ENCODE measurements around the gene EDEM3. TPM values are rescaled to one million over a fixed set of nuclear protein-coding genes. Genes with fewer than 3 reads are reported as not detected.

Gene EDEM3
- total RNA-seq, 2 donors from 2014 or later, result 55.7 to 75.4 TPM

GRCh38 chr1:184673305-184673704, 81.4 kb downstream of the EDEM3 start:
- H3K9me3 ChIP-seq, result no peaks in the 10 kb centered on the region
- intact Hi-C loops (cut with DNase I), result no loop called here
- H3K4me1 ChIP-seq, result no peaks in the 10 kb centered on the region
- no peak overlapping the region for H3K9ac ChIP-seq (ENCODE audit: low read depth in 2 of 2, low read length in 2 of 2)
- H3K27ac ChIP-seq, result no peak overlapping the region
- TF ChIP-seq, protein P1, sequence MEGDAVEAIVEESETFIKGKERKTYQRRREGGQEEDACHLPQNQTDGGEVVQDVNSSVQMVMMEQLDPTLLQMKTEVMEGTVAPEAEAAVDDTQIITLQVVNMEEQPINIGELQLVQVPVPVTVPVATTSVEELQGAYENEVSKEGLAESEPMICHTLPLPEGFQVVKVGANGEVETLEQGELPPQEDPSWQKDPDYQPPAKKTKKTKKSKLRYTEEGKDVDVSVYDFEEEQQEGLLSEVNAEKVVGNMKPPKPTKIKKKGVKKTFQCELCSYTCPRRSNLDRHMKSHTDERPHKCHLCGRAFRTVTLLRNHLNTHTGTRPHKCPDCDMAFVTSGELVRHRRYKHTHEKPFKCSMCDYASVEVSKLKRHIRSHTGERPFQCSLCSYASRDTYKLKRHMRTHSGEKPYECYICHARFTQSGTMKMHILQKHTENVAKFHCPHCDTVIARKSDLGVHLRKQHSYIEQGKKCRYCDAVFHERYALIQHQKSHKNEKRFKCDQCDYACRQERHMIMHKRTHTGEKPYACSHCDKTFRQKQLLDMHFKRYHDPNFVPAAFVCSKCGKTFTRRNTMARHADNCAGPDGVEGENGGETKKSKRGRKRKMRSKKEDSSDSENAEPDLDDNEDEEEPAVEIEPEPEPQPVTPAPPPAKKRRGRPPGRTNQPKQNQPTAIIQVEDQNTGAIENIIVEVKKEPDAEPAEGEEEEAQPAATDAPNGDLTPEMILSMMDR (IDR thresholded peaks at IDR 0.05), result no peak
- no peaks in the 10 kb centered on the region for H3K36me3 ChIP-seq
- no peak for DNase-seq
- H3K4me3 ChIP-seq, result no peak overlapping the region
- H3K27me3 ChIP-seq, result no peaks in the 10 kb centered on the region

GRCh38 chr1:184672013-184672726, 82.5 kb downstream of the EDEM3 start:
- H3K9ac ChIP-seq (ENCODE audit: low read depth in 2 of 2, low read length in 2 of 2), result no peak overlapping the region
- H3K27ac ChIP-seq, result no peak overlapping the region
- H3K27me3 ChIP-seq, result no peaks in the 10 kb centered on the region
- intact Hi-C loops (cut with DNase I), result no loop called here
- H3K36me3 ChIP-seq, result no peaks in the 10 kb centered on the region
- DNase-seq, result no peak
- TF ChIP-seq, protein P1 (IDR thresholded peaks at IDR 0.05), result no peak
- no peaks in the 10 kb centered on the region for H3K4me1 ChIP-seq
- H3K4me3 ChIP-seq, result no peak overlapping the region
- no peaks in the 10 kb centered on the region for H3K9me3 ChIP-seq

DNA sequence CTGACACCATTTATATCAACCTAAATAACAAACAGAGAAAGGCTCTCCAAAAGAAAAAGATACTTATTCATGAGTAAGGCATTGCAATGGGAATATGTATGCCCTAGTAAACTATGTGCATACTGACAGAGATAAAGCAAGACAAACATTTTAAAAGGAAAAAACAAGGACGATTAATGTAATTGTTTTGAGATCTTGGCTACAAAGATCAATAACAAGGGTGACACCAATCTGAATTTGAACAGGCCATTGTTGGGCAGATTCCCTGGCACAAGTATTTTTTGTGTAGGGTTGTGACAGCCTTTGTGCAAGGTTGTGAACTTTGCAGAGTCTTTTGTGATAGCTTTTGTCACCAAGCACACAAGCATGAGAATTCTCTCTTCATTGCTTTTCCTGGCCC, 85.3 kb downstream of the EDEM3 start:
- intact Hi-C loops (cut with DNase I), result loop anchor here (10.0 kb wide), 3 partner anchors 285 to 595 kb away; partner anchors contain the start of gene C1orf21
- Histone ChIP-seq H3K9me3 (no peaks in the 10 kb centered on the region), H3K27ac (no peak overlapping the region), H3K27me3 (no peaks in the 10 kb centered on the region), H3K4me1 (no peaks in the 10 kb centered on the region), H3K36me3 (no peaks in the 10 kb centered on the region), H3K4me3 (no peak overlapping the region), H3K9ac (ENCODE audit: low read depth in 2 of 2, low read length in 2 of 2) (no peak overlapping the region)
- TF ChIP-seq, protein P1 (IDR thresholded peaks at IDR 0.05), result no peak
- DNase-seq, result no peak

- intact Hi-C loops (cut with DNase I), result loop anchor here (10.0 kb wide), 3 partner anchors 281 to 591 kb away; partner anchors contain the start of gene C1orf21
- Histone ChIP-seq H3K4me1 (no peaks in the 10 kb centered on the region), H3K27ac (no peak overlapping the region), H3K36me3 (no peaks in the 10 kb centered on the region), H3K27me3 (no peaks in the 10 kb centered on the region), H3K4me3 (no peak overlapping the region), H3K9me3 (no peaks in the 10 kb centered on the region), H3K9ac (ENCODE audit: low read depth in 2 of 2, low read length in 2 of 2) (no peak overlapping the region)
- TF ChIP-seq, protein P1 (IDR thresholded peaks at IDR 0.05), result no peak
- no peak for DNase-seq
Observed at GRCh38 chr1:184665360-184665759, 89.3 kb downstream of the EDEM3 start.

- TF ChIP-seq, protein P1 (IDR thresholded peaks at IDR 0.05), result no peak
- H3K9ac ChIP-seq (ENCODE audit: low read depth in 2 of 2, low read length in 2 of 2), result peak overlapping the region; percentile 64 to 65
- no peaks in the 10 kb centered on the region for H3K9me3 ChIP-seq
Observed at GRCh38 chr1:184664661-184665060, 90.0 kb downstream of the EDEM3 start.

More at GRCh38 chr1:184664661-184665060, 90.0 kb downstream of the EDEM3 start:
- Histone ChIP-seq H3K4me3 (no peak overlapping the region), H3K27ac (no peak overlapping the region), H3K36me3 (no peaks in the 10 kb centered on the region), H3K4me1 (no peaks in the 10 kb centered on the region), H3K27me3 (no peaks in the 10 kb centered on the region)
- DNase-seq, result no peak
- intact Hi-C loops (cut with DNase I), result loop anchor here (10.0 kb wide), 3 partner anchors 280 to 590 kb away; partner anchors contain the start of gene C1orf21

All from colonic mucosa (tissue), 4 donors.